Sigmoid colon (tissue), 7 donors: ENCODE results near the gene NOS1. TPM values are rescaled to one million over a fixed set of nuclear protein-coding genes. Genes with fewer than 3 reads are reported as not detected.
"Not testable (repeated sequence)": the region's sequence is repeated elsewhere in the genome, so short reads cannot be mapped to it uniquely, and the experiment has no call there.

Source experiments
- DNase-seq: peaks from one replicate; pipeline ENCODE4 v3.0.0-alpha.2; 2019
- H3K27ac ChIP-seq, 4 donors: fragments of 200-600 bp; sonication (generic); one replicate each; pipeline ENCODE4 v1.5.1; 2016 to 2019; ENCODE audit warnings: mild to moderate bottlenecking in 1 of 4
- H3K27me3 ChIP-seq, 3 donors: fragments of 200-600 bp; sonication (generic); one replicate each; pipeline ENCODE4 v1.5.1; 2019; ENCODE audit warnings: mild to moderate bottlenecking in 1 of 3
- H3K36me3 ChIP-seq, 4 donors: fragments of 200-600 bp; sonication (generic); one replicate each; pipeline ENCODE4 v1.5.1; 2016 to 2019
- H3K4me1 ChIP-seq, 4 donors: fragments of 200-600 bp; sonication (generic); one replicate each; pipeline ENCODE4 v1.5.1; 2017 to 2019
- H3K4me3 ChIP-seq, 4 donors: fragments of 200-600 bp; sonication (generic); one replicate each; pipeline ENCODE4 v1.5.1; 2017 to 2019; ENCODE audit warnings: mild to moderate bottlenecking in 2 of 4, moderate library complexity in 1 of 4
- H3K9me3 ChIP-seq, 4 donors: fragments of 200-600 bp in 3 of 4; sonication (generic) in 3 of 4; one replicate each; pipeline versions ENCODE4 v1.5.1 to v1.6.1; 2013 to 2019
- CTCF ChIP-seq, 4 experiments: fragments of 450-650 bp in 3 of 4; fragments of 200-600 bp in 1 of 4; IDR thresholded peaks; one replicate each; pipeline ENCODE4 v1.5.1; 2016 to 2019; ENCODE audit warnings: antibody characterized with exemption in 4 of 4, mild to moderate bottlenecking in 3 of 4, moderate library complexity in 2 of 4
- EP300 ChIP-seq, 4 donors: sonication (generic); formaldehyde crosslinking; IDR thresholded peaks; one replicate each; pipeline ENCODE4 v1.6.1; 2017; ENCODE audit warnings: antibody characterized with exemption in 4 of 4
- POLR2A ChIP-seq, 2 donors: fragments of 450-650 bp; IDR thresholded peaks; one replicate each; pipeline ENCODE4 v1.6.1; 2016; ENCODE audit warnings: antibody characterized with exemption in 2 of 2, mild to moderate bottlenecking in 2 of 2, moderate library complexity in 2 of 2
- POLR2AphosphoS5 ChIP-seq, 4 donors: sonication (generic); formaldehyde crosslinking; IDR thresholded peaks; one replicate each; pipeline ENCODE4 v1.6.1; 2017; ENCODE audit warnings: antibody characterized with exemption in 4 of 4
- WGBS, 2 donors: extraction: QIAGEN DNeasy Blood & Tissue Kit; methylation state at CpG; one replicate each; pipeline ENCODE4 v1.1.7; 2013; 5-methylcytosine and 5-hydroxymethylcytosine counted together
- intact Hi-C: fragments of 100-400 bp; cut with DNase I; formaldehyde crosslinking; loops from one replicate; pipeline ENCODE4 v1.15.1; 2023
- polyA plus RNA-seq, 3 donors: library from polyadenylated mRNA; stranded (reverse); fragments of 200-250 nt; gene quantifications; one replicate each; pipeline ENCODE4 v1.2.3, GENCODE V29; 2013
- total RNA-seq, 4 donors: library from RNA; depleted of rRNA; stranded (reverse); fragments of >200 nt; gene quantifications; one replicate each; pipeline ENCODE4 v1.1.0, GENCODE V29; 2016
- donor health status: healthy with polysubstance abuse.
- donor health status: Bipolar disorder and iron deficiency.
- donor health status: healthy.

Gene NOS1
- total and polyA plus RNA-seq, 7 donors = 1.6 to 14.7 (median 10.3) TPM; not detected in 2

- H3K27me3 ChIP-seq = no peaks in the 10 kb centered on the region
- H3K4me1 ChIP-seq = no peaks in the 10 kb centered on the region
- intact Hi-C loops = no loop called here
- no peaks in the 10 kb centered on the region for H3K9me3 ChIP-seq
- WGBS, 2 donors = 83% methylated on average over 8 of the region's 8 CpGs
- no peak for DNase-seq
- no peak overlapping the region for H3K27ac ChIP-seq
- no peak for TF ChIP-seq POLR2AphosphoS5 (IDR thresholded peaks at IDR 0.05)
- TF ChIP-seq CTCF (IDR thresholded peaks at IDR 0.05) = no peak
- TF ChIP-seq POLR2A (IDR thresholded peaks at IDR 0.05) = no peak
- no peak for TF ChIP-seq EP300 (IDR thresholded peaks at IDR 0.05)
- H3K36me3 ChIP-seq = no peaks in the 10 kb centered on the region
- no peak overlapping the region for H3K4me3 ChIP-seq
Observed at GRCh38 chr12:117387832-117388231, 26.4 kb upstream of the NOS1 start.

GRCh38 chr12:117384735-117385134 is 23.3 kb upstream of the NOS1 start:
- peaks cover 0 to 3% (median 0%) of the 10 kb centered on the region in 4 donors for H3K9me3 ChIP-seq
- no peak overlapping the region for H3K4me3 ChIP-seq
- H3K36me3 ChIP-seq = no peaks in the 10 kb centered on the region
- no peaks in the 10 kb centered on the region for H3K4me1 ChIP-seq
- no peak for TF ChIP-seq EP300 (IDR thresholded peaks at IDR 0.05)
- TF ChIP-seq POLR2AphosphoS5 (IDR thresholded peaks at IDR 0.05) = no peak
- no peak for TF ChIP-seq CTCF (IDR thresholded peaks at IDR 0.05)
- no peak for TF ChIP-seq POLR2A (IDR thresholded peaks at IDR 0.05)
- no peaks in the 10 kb centered on the region for H3K27me3 ChIP-seq
- intact Hi-C loops = no loop called here
- DNase-seq = no peak
- 77 to 79% methylated on average over 7 of the region's 7 CpGs for WGBS, 2 donors
- H3K27ac ChIP-seq = no peak overlapping the region

GRCh38 chr12:117380083-117380482 is 18.7 kb upstream of the NOS1 start:
- 75 to 77% methylated on average over 1 of the region's 1 CpG for WGBS, 2 donors
- no peaks in the 10 kb centered on the region for H3K4me1 ChIP-seq
- H3K9me3 ChIP-seq = peaks cover 0 to 3% (median 0%) of the 10 kb centered on the region in 4 donors
- no peak overlapping the region for H3K27ac ChIP-seq
- TF ChIP-seq EP300 (IDR thresholded peaks at IDR 0.05) (no peak), POLR2A (IDR thresholded peaks at IDR 0.05) (no peak), POLR2AphosphoS5 (IDR thresholded peaks at IDR 0.05) (no peak), CTCF (IDR thresholded peaks at IDR 0.05) (no peak)
- no peaks in the 10 kb centered on the region for H3K27me3 ChIP-seq
- DNase-seq = no peak
- no peaks in the 10 kb centered on the region for H3K36me3 ChIP-seq
- H3K4me3 ChIP-seq = no peak overlapping the region
- intact Hi-C loops = no loop called here

- TF ChIP-seq POLR2A (IDR thresholded peaks at IDR 0.05) (no peak), POLR2AphosphoS5 (IDR thresholded peaks at IDR 0.05) (no peak), EP300 (IDR thresholded peaks at IDR 0.05) (no peak), CTCF (IDR thresholded peaks at IDR 0.05) (no peak)
- intact Hi-C loops = no loop called here
- 92 to 98% methylated on average over 2 of the region's 2 CpGs for WGBS, 2 donors
- Histone ChIP-seq H3K36me3 (no peaks in the 10 kb centered on the region), H3K4me1 (no peaks in the 10 kb centered on the region), H3K27me3 (no peaks in the 10 kb centered on the region), H3K9me3 (peaks cover 0 to 3% (median 0%) of the 10 kb centered on the region in 4 donors), H3K4me3 (no peak overlapping the region), H3K27ac (no peak overlapping the region)
- no peak for DNase-seq
Observed at GRCh38 chr12:117377758-117378157, 16.3 kb upstream of the NOS1 start.

GRCh38 chr12:117370588-117370987 is 9.2 kb upstream of the NOS1 start:
- Histone ChIP-seq H3K4me1 (no peaks in the 10 kb centered on the region), H3K36me3 (no peaks in the 10 kb centered on the region), H3K9me3 (peaks cover 0 to 7% (median 0%) of the 10 kb centered on the region in 4 donors), H3K4me3 (no peak overlapping the region), H3K27ac (no peak overlapping the region), H3K27me3 (peaks cover 0 to 23% (median 5%) of the 10 kb centered on the region in 3 donors)
- DNase-seq = no peak
- 31 to 66% methylated on average over 3 of the region's 3 CpGs for WGBS, 2 donors
- intact Hi-C loops = no loop called here
- no peak for TF ChIP-seq POLR2A (IDR thresholded peaks at IDR 0.05)
- no peak for TF ChIP-seq CTCF (IDR thresholded peaks at IDR 0.05)
- no peak for TF ChIP-seq EP300 (IDR thresholded peaks at IDR 0.05)
- TF ChIP-seq POLR2AphosphoS5 (IDR thresholded peaks at IDR 0.05) = no peak

- DNase-seq, H3K9me3 ChIP-seq, H3K27ac ChIP-seq, H3K4me1 ChIP-seq, intact Hi-C loops, H3K36me3 ChIP-seq, H3K4me3 ChIP-seq: not testable (repeated sequence)
- WGBS, 2 donors = 61 to 83% methylated on average over 17 of the region's 17 CpGs
- peaks cover 0 to 28% (median 5%) of the 10 kb centered on the region in 3 donors for H3K27me3 ChIP-seq
Observed at GRCh38 chr12:117370000-117370399, 8.6 kb upstream of the NOS1 start.
